ENCODE data around the gene IL16. TPM values are rescaled to one million over a fixed set of nuclear protein-coding genes. Genes with fewer than 3 reads are reported as not detected.

IL16 gene
- total and polyA plus RNA-seq, 2 donors: 10.6 to 20.7 TPM

- H3K4me1 ChIP-seq (ENCODE audit: insufficient read depth): peaks cover 3% of the 10 kb centered on the region
- no peak overlapping the region for H3K4me3 ChIP-seq (ENCODE audit: low read depth, low read length)
- 92% methylated on average over 18 of the region's 18 CpGs for WGBS
- no peak overlapping the region for H3K27ac ChIP-seq (ENCODE audit: low read depth)
- DNase-seq (ENCODE audit: extremely low spot score): no peak
- H3K36me3 ChIP-seq (ENCODE audit: insufficient read depth): no peaks in the 10 kb centered on the region
Measured at GRCh38 chr15:81282606-81282895, 85.9 kb downstream of the IL16 start.

DNA sequence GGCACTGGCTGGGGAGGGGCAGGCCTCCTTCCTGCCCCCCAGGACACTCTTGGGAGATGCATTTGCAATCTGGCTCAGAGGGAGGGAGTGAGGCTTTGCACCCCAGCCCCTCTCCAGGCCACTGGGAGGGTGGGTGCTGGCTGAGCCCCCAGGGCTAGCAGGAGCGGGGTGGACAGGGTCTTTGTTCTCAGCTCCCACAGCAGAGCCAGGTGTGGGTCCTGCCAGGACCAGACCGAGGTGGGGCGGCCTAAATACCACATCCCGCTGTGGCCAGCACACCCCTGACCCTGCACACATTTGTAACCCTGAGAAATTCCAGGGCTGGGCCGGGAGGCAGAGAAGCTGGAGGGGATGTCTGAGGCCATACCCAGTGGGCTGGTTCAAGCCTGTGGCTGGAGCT lies 86.2 kb downstream of the IL16 start:
- WGBS: 95% methylated on average over 5 of the region's 5 CpGs
- H3K36me3 ChIP-seq (ENCODE audit: insufficient read depth): no peaks in the 10 kb centered on the region
- peaks cover 3% of the 10 kb centered on the region for H3K4me1 ChIP-seq (ENCODE audit: insufficient read depth)
- no peak for DNase-seq (ENCODE audit: extremely low spot score)
- H3K4me3 ChIP-seq (ENCODE audit: low read depth, low read length): no peak overlapping the region
- no peak overlapping the region for H3K27ac ChIP-seq (ENCODE audit: low read depth)

DNA sequence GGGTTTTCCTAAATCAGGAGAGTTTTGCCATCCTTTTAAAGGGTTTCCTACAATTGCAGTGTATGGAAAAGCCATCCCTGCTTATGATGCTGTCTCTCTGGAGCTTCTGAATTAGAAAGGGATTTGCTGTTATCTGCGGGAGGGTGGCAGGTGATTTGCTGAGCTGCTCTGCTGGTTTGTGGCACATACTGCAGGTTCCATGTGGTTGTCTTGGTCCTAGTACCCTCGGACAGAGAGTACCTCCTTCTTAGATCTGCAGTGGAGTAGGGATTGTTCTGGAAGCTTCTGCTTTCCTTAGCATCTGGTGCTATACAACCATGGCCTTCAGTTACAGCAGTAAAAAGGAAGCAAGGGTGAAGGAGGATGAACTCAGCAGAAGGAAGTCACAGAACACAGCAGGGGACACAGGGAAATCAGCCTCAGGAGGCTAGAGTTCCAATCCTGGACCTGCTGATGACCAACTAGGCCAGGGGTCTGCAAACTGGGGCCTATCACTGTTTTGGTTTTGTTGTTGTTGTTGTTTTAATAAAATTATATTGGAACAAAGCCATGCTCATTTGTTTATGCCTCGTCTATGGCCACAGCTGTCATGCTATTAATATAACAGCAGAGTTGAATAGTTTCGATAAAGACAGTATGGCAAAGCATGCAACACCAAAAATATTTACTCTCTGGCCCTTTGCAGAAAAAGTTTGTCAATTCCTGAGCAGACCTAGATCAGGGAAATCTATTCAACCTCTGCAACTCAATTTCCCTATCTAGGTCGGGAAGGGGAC lies 87.8 kb downstream of the IL16 start:
- H3K4me3 ChIP-seq (ENCODE audit: low read depth, low read length): no peak overlapping the region
- 65% methylated on average over 5 of the region's 5 CpGs for WGBS
- no peaks in the 10 kb centered on the region for H3K36me3 ChIP-seq (ENCODE audit: insufficient read depth)
- DNase-seq (ENCODE audit: extremely low spot score): no peak
- H3K4me1 ChIP-seq (ENCODE audit: insufficient read depth): peaks cover 3% of the 10 kb centered on the region
- H3K27ac ChIP-seq (ENCODE audit: low read depth): no peak overlapping the region

DNA sequence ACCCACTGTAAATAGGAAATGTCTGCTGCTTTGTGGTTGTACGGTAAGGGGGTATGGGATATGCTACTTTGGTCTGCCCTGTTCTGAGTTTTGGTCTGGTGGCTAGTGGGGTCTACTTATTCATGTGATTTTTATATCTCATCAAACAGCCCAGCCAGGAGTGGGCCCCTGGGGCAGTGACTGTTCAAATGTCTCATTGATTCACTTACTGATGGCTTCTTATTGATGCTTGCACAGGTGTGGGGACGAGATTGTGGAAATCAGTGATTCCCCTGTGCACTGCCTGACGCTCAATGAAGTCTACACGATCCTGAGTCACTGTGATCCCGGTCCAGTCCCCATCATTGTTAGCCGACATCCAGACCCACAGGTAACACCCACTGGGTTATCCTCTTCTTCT lies 88.8 kb downstream of the IL16 start:
- no peak overlapping the region for H3K4me3 ChIP-seq (ENCODE audit: low read depth, low read length)
- H3K27ac ChIP-seq (ENCODE audit: low read depth): no peak overlapping the region
- no peaks in the 10 kb centered on the region for H3K36me3 ChIP-seq (ENCODE audit: insufficient read depth)
- H3K4me1 ChIP-seq (ENCODE audit: insufficient read depth): no peaks in the 10 kb centered on the region
- WGBS: 96% methylated on average over 6 of the region's 6 CpGs
- DNase-seq (ENCODE audit: extremely low spot score): no peak

DNA sequence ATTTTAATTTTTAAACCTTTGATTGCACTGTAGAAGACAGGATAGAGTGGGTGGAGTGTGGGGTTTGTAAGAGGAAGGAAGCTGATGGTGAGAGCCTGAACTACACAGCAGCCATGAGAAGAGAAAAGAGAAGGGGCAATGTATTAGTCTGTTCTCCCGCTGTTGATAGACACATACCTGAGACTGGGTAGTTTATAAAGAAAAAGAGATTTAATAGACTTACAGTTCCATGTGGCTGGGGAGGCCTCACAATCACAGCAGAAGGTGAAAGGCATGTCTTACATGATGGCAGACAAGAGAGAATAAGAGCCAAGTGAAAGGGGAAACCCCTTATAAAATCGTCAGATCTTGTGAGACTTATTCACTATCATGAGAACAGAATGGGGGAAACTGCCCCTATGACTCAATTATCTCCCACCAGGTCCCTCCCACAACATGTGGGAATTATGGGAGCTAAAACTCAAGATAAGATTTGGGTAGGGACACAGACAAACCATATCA lies 90.0 kb downstream of the IL16 start:
- no peaks in the 10 kb centered on the region for H3K4me1 ChIP-seq (ENCODE audit: insufficient read depth)
- DNase-seq (ENCODE audit: extremely low spot score): no peak
- H3K27ac ChIP-seq (ENCODE audit: low read depth): no peak overlapping the region
- H3K36me3 ChIP-seq (ENCODE audit: insufficient read depth): no peaks in the 10 kb centered on the region
- no peak overlapping the region for H3K4me3 ChIP-seq (ENCODE audit: low read depth, low read length)
- 87% methylated on average over 2 of the region's 2 CpGs for WGBS

GRCh38 chr15:81288040-81288439 lies 91.4 kb downstream of the IL16 start:
- Histone ChIP-seq H3K36me3 (ENCODE audit: insufficient read depth) (no peaks in the 10 kb centered on the region), H3K4me3 (ENCODE audit: low read depth, low read length) (no peak overlapping the region)
- WGBS: 97% methylated on average over 3 of the region's 3 CpGs

DNA sequence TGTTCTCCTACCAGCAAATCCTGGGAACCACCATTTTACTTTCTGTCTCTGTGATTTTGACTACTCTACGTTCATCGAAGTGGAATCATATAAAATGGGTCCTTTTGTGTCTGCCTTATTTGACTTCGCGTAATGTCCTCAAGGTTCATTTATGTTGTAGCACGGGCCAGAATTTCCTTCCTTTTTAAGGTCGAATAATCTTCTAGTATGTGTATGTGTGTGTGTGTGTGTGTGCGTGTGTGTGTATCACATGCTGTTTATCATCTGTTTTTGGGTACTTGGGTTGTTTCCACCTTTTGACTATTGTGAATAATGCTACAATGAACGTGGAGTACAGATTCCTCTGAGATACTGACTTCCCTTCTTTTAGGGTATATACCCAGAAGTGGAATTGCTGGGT lies 91.9 kb downstream of the IL16 start:
- DNase-seq (ENCODE audit: extremely low spot score): no peak
- Histone ChIP-seq H3K4me3 (ENCODE audit: low read depth, low read length) (no peak overlapping the region), H3K4me1 (ENCODE audit: insufficient read depth) (no peaks in the 10 kb centered on the region), H3K36me3 (ENCODE audit: insufficient read depth) (no peaks in the 10 kb centered on the region), H3K27ac (ENCODE audit: low read depth) (no peak overlapping the region)
- 85% methylated on average over 8 of the region's 8 CpGs for WGBS

More at GRCh38 chr15:81288040-81288439, 91.4 kb downstream of the IL16 start:
- no peaks in the 10 kb centered on the region for H3K4me1 ChIP-seq (ENCODE audit: insufficient read depth)
- no peak for DNase-seq (ENCODE audit: extremely low spot score)
- no peak overlapping the region for H3K27ac ChIP-seq (ENCODE audit: low read depth)

GRCh38 chr15:81289910-81290309 lies 93.2 kb downstream of the IL16 start:
- no peak overlapping the region for H3K4me3 ChIP-seq (ENCODE audit: low read depth, low read length)
- DNase-seq (ENCODE audit: extremely low spot score): no peak
- WGBS: 83% methylated on average over 4 of the region's 4 CpGs
- no peak overlapping the region for H3K27ac ChIP-seq (ENCODE audit: low read depth)
- no peaks in the 10 kb centered on the region for H3K4me1 ChIP-seq (ENCODE audit: insufficient read depth)
- no peaks in the 10 kb centered on the region for H3K36me3 ChIP-seq (ENCODE audit: insufficient read depth)

GRCh38 chr15:81291916-81292522 lies 95.3 kb downstream of the IL16 start:
- Histone ChIP-seq H3K4me3 (ENCODE audit: low read depth, low read length) (no peak overlapping the region), H3K27ac (ENCODE audit: low read depth) (peak overlapping the region; percentile 13), H3K4me1 (ENCODE audit: insufficient read depth) (no peaks in the 10 kb centered on the region), H3K36me3 (ENCODE audit: insufficient read depth) (no peaks in the 10 kb centered on the region)
- DNase-seq (ENCODE audit: extremely low spot score): no peak
- 70% methylated on average over 5 of the region's 5 CpGs for WGBS

GRCh38 chr15:81292523-81293001 lies 95.9 kb downstream of the IL16 start:
- H3K36me3 ChIP-seq (ENCODE audit: insufficient read depth): no peaks in the 10 kb centered on the region
- DNase-seq (ENCODE audit: extremely low spot score): no peak
- 82% methylated on average over 12 of the region's 12 CpGs for WGBS
- no peak overlapping the region for H3K27ac ChIP-seq (ENCODE audit: low read depth)
- H3K4me3 ChIP-seq (ENCODE audit: low read depth, low read length): no peak overlapping the region
- no peaks in the 10 kb centered on the region for H3K4me1 ChIP-seq (ENCODE audit: insufficient read depth)

- 69% methylated on average over 9 of the region's 9 CpGs for WGBS
- H3K27ac ChIP-seq (ENCODE audit: low read depth): peak overlapping the region; percentile 44
- no peaks in the 10 kb centered on the region for H3K4me1 ChIP-seq (ENCODE audit: insufficient read depth)
- no peak overlapping the region for H3K4me3 ChIP-seq (ENCODE audit: low read depth, low read length)
- H3K36me3 ChIP-seq (ENCODE audit: insufficient read depth): no peaks in the 10 kb centered on the region
- DNase-seq (ENCODE audit: extremely low spot score): no peak
Measured at GRCh38 chr15:81293728-81294515, 97.2 kb downstream of the IL16 start.

DNA sequence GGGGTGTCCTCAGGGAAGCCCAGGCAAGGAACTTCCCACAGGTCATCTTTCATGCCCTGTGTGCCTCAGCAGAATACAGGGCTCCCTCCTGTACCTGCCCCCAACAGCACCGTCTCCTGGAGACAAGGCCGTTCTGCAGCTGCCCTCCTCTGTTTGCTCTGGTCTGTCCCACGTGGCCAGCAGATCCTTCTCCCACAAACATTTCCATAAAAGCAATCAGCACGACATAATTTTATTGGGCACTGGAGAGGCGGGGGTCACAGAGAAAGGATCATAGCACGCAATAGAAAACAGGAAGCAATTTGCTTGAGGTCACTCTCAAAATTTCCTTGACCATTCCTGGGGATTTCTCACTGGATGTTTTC lies 97.8 kb downstream of the IL16 start:
- Histone ChIP-seq H3K4me3 (ENCODE audit: low read depth, low read length) (no peak overlapping the region), H3K27ac (ENCODE audit: low read depth) (no peak overlapping the region), H3K36me3 (ENCODE audit: insufficient read depth) (no peaks in the 10 kb centered on the region), H3K4me1 (ENCODE audit: insufficient read depth) (no peaks in the 10 kb centered on the region)
- 43% methylated on average over 6 of the region's 6 CpGs for WGBS
- no peak for DNase-seq (ENCODE audit: extremely low spot score)

- WGBS: 78% methylated on average over 5 of the region's 5 CpGs
- H3K4me3 ChIP-seq (ENCODE audit: low read depth, low read length): no peak overlapping the region
- H3K36me3 ChIP-seq (ENCODE audit: insufficient read depth): no peaks in the 10 kb centered on the region
- no peaks in the 10 kb centered on the region for H3K4me1 ChIP-seq (ENCODE audit: insufficient read depth)
- DNase-seq (ENCODE audit: extremely low spot score): no peak
- no peak overlapping the region for H3K27ac ChIP-seq (ENCODE audit: low read depth)
Measured at GRCh38 chr15:81295486-81296121, 98.9 kb downstream of the IL16 start.
